GM19240 (cell line): Measurements from ENCODE around the gene FAM184A.
"Not testable (repeated sequence)": the region's sequence is repeated elsewhere in the genome, so short reads cannot be mapped to it uniquely, and the experiment has no call there.

Experiments
- DNase-seq: peaks from one replicate; pipeline ENCODE4 v3.0.0; 2011; ENCODE audit warnings: low spot score; ENCODE audit not compliant: insufficient read length

FAM184A gene

GRCh38 chr6:119078376-119079282 lies at the start of gene FAM184A:
Gene FAM184A (minus strand): TSS chr6:119078664. CDS start chr6:119078299, 365 bp downstream.
- peak; percentile 6 for DNase-seq

GRCh38 chr6:119127627-119128026 lies 49.2 kb upstream of the FAM184A start:
- DNase-seq: no peak

DNA sequence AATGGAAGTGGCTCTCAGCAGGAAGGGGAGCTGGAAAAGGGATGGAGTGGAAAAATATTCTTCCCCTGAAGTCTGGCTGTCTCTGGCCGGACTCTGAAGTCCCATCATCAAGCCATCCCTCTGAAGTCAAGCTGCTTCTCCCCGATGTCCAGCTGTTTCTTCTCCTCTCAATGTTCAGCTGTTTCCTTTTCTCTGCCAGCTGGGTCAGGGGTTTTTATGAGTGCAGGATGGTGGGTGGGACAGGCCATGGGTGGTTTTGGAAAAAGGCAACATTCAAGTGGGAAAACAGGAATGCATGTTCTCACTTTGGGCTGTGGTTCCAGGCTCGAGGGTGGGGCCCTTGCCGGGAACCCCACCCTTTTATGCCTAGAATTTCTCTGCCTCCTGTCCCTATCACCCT lies 48.4 kb upstream of the FAM184A start:
- no peak for DNase-seq

DNA sequence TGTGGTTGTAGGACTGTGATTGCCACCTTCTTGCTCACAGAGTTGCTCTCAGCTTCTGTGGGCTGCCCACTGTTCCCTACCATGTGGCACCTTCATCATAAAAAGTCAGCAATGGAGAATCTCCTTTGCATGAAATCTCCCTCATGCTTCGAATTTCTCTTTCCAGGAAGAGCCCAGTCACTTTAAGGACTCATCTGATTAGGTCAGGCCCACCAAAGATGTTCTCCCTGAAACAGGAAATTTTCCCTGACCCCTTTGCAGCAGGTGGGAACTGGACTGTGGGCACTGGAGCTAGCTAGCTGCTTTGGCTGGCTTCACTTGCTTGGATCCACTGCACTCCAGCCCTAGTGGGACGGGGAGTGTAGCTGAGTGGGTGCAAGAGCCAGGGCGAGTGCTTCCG lies 47.7 kb upstream of the FAM184A start:
- DNase-seq: no peak

- DNase-seq: no peak
Measured at GRCh38 chr6:119125576-119125975, 47.1 kb upstream of the FAM184A start.

- no peak for DNase-seq
Measured at GRCh38 chr6:119124079-119124824, 45.8 kb upstream of the FAM184A start.

- no peak for DNase-seq
Measured at GRCh38 chr6:119122336-119122735, 43.9 kb upstream of the FAM184A start.

DNA sequence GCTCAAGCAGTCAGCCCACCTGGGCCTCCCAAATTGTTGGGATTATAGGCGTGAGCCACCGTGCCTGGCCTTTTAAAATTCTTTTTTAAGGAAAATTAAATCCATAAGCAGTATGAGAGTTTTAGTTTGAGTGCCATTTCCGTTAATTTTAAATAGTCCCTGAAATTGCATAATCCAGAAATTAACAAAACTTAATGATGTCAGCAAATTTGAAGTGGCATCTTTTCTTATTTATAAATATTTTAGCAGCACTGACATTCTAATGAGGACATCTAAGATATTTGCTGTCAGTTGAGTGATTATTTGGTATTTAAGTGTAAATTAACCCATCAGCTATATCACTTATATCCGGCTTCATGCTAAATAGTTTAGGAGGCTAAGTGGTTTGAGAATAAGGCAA lies 42.9 kb upstream of the FAM184A start:
- no peak for DNase-seq

- no peak for DNase-seq
Measured at GRCh38 chr6:119119989-119120388, 41.5 kb upstream of the FAM184A start.

- DNase-seq: not testable (repeated sequence)
Measured at GRCh38 chr6:119119062-119119461, 40.6 kb upstream of the FAM184A start.

- no peak for DNase-seq
Measured at GRCh38 chr6:119116712-119117281, 38.3 kb upstream of the FAM184A start.

- no peak for DNase-seq
Measured at GRCh38 chr6:119113961-119114360, 35.5 kb upstream of the FAM184A start.

DNA sequence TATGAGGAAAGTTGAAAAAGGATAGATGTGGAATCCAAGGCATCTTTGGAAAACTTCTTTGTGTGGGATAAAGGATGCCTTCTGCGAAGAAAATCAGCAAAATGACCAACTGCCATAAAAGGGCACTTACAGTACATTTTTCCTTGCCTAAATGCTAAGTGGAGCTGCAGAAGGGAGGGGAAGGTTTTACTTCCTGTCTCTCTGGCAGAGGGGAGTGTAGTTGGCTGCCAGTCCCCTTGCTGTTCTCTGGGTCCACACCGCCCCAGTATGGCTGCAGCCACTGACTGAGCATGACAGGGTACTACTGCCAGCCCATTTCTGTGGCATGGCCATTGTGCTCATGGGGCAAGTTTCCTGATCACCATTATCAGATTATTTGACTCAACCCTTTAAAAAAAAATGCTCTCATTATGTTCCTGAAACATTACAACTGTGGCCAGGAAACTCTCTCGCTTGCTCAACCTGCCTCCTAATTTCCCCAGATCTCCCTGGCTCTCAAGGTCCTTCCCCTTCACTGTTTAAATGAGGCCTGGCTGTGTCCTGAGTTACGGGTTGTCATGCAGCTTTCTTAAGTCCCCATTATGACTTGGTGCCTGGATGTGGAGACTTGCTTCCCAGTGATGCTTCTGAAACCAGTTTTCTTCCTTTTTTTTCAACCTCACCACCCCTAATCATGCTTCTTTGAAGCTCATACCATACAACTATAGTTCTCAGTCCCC lies 34.5 kb upstream of the FAM184A start:
- DNase-seq: no peak

DNA sequence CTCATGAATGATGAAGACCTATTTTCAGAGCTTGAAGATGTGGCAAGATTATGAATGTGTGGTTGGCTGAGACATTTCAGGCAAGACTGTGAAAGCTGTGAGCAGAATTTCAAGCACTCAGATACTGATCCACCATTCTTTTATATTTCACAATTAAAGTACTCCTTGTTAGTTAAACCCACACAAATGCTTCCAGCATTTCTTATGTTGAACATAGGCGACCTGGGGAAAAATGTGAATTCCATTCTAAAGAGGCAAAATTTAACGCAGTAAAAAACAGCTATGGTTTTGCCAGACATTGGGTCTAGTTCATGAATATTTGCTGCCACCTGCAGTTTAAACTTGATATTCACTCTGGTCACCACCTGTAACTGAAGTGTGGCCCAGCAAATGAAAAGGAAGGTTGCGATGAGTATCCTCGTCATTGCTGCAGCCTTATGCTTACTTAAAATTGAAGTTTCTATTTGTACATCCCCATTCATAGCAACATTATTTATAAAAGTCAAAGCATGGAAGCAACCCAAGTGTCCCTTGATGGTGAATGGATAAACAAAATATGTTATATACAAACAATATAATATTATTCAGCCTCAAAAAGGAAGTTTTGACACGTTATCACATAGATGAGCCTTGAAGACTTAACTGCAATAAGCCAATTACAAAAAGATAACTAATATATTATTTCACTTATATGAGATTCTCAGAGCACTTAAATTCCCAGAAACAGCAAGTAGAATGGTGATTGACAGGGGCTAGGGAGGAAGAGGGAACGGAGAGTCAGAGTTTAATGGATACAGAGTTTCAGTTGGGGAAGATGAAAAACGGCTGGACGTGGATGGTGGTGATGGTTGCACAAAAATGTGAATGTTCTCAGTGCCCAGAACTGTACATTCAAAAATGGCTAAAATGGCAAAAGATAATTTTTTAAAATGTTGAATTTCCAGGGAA lies 32.4 kb upstream of the FAM184A start:
- DNase-seq: no peak

- DNase-seq: no peak
Measured at GRCh38 chr6:119109654-119110325, 31.3 kb upstream of the FAM184A start.

- DNase-seq: no peak
Measured at GRCh38 chr6:119108076-119108475, 29.6 kb upstream of the FAM184A start.

DNA sequence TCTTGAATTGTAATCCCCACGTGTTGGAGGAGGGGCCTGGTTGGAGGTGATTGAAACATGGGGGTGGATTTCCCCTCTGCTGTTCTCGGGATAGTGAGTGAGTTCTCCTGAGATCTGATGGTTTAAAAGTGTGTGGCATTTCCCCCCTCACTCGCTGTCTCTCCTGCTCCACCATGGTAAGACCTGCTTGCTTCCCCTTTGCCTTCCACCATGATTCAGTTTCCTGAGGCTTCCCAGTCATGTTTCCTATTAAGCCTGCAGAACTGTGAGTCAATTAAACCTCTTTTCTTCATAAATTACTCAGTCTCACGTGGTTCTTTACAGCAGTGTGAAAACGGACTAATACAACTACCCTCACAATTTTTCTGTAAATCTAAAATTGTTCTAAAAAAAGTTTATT lies 26.8 kb upstream of the FAM184A start:
- no peak for DNase-seq

- DNase-seq: no peak
Measured at GRCh38 chr6:119102901-119103300, 24.4 kb upstream of the FAM184A start.

GRCh38 chr6:119100115-119100514 lies 21.7 kb upstream of the FAM184A start:
- no peak for DNase-seq
